Liver (tissue), 9 donors: ENCODE measurements around the gene ANKRD10. TPM values are rescaled to one million over a fixed set of nuclear protein-coding genes. Genes with fewer than 3 reads are reported as not detected.

ENCODE experiments used
- DNase-seq: peaks from one replicate; pipeline ENCODE4 v3.0.0-alpha.2; 2017; ENCODE audit warnings: low spot score
- H3K27ac ChIP-seq, 2 donors: one replicate each; pipeline ENCODE4 v1.7.0; 2013; ENCODE audit warnings: inconsistent platforms in 2 of 2, low read length in 2 of 2, control low read depth in 1 of 2, low read depth in 1 of 2, mild to moderate bottlenecking in 1 of 2
- H3K27me3 ChIP-seq, 4 donors: one replicate each; pipeline versions ENCODE4 v1.6.1 to v1.7.0; 2013; ENCODE audit warnings: low read length in 3 of 4, inconsistent platforms in 1 of 4, mild to moderate bottlenecking in 1 of 4, moderate library complexity in 1 of 4; ENCODE audit not compliant: control insufficient read depth in 4 of 4, insufficient read depth in 4 of 4
- H3K36me3 ChIP-seq, 4 donors: one replicate each; pipeline versions ENCODE4 v1.6.1 to v1.7.0; 2013; ENCODE audit warnings: low read length in 3 of 4, mild to moderate bottlenecking in 3 of 4, low read depth in 1 of 4, moderate library complexity in 1 of 4; ENCODE audit not compliant: control insufficient read depth in 4 of 4, insufficient read depth in 3 of 4
- H3K4me1 ChIP-seq, 4 donors: one replicate each; pipeline versions ENCODE4 v1.6.1 to v1.7.0; 2013; ENCODE audit warnings: low read length in 3 of 4, mild to moderate bottlenecking in 3 of 4, moderate library complexity in 1 of 4; ENCODE audit not compliant: control insufficient read depth in 4 of 4, insufficient read depth in 4 of 4
- H3K4me3 ChIP-seq, 3 donors: one replicate each; pipeline versions ENCODE4 v1.6.1 to v1.7.0; 2013; ENCODE audit warnings: low read length in 3 of 3, control low read depth in 1 of 3, low read depth in 1 of 3, mild to moderate bottlenecking in 1 of 3
- H3K9ac ChIP-seq, 2 donors: one replicate each; pipeline ENCODE4 v1.7.0; 2013; ENCODE audit warnings: low read length in 2 of 2, mild to moderate bottlenecking in 2 of 2, moderate library complexity in 2 of 2, control low read depth in 1 of 2, low read depth in 1 of 2
- H3K9me3 ChIP-seq, 4 donors: one replicate each; pipeline versions ENCODE4 v1.6.1 to v1.7.0; 2013; ENCODE audit warnings: low read length in 3 of 4; ENCODE audit not compliant: control insufficient read depth in 4 of 4
- CTCF ChIP-seq: fragments of 150-350 bp; IDR thresholded peaks from 2 replicates; pipeline ENCODE4 v1.5.1; 2017; ENCODE audit warnings: improper control_type of control experiment, low read depth, low read length; ENCODE audit not compliant: missing input control
- HNF4A ChIP-seq, 2 donors: conservative IDR thresholded peaks; 2 replicates each; pipeline ENCODE4 v1.6.1; 2016; ENCODE audit warnings: antibody characterized with exemption in 2 of 2, mild to moderate bottlenecking in 2 of 2
- HNF4G ChIP-seq: IDR thresholded peaks from 2 replicates; pipeline ENCODE4 v1.6.1; 2016; ENCODE audit warnings: antibody characterized with exemption
- NR2F2 ChIP-seq: IDR thresholded peaks from 2 replicates; pipeline ENCODE4 v1.6.1; 2016; ENCODE audit warnings: antibody characterized with exemption
- RAD21 ChIP-seq, 2 donors: IDR thresholded peaks; 2 replicates each; pipeline ENCODE4 v1.6.1; 2016; ENCODE audit warnings: antibody characterized with exemption in 2 of 2, mild to moderate bottlenecking in 2 of 2
- WGBS: extraction: QIAGEN DNeasy Blood & Tissue Kit; methylation state at CpG from one replicate; pipeline ENCODE4 v1.1.7; 2013; 5-methylcytosine and 5-hydroxymethylcytosine counted together
- polyA plus RNA-seq, 2 donors: library from polyadenylated mRNA; stranded (reverse) in 1 of 2; unstranded in 1 of 2; fragments of 200-250 nt in 1 of 2; fragments of >200 nt in 1 of 2; fragmentation: Nextera tagmentation in 1 of 2; extraction: Ambion mirVana in 1 of 2; gene quantifications; one replicate each; pipeline versions ENCODE4 v1.2.1 to v1.2.3, GENCODE V29; 2013 to 2015
- total RNA-seq, 2 donors: library from RNA; depleted of rRNA; stranded (reverse); fragments of >200 nt; gene quantifications; one replicate each; pipeline ENCODE4 v1.2.3, GENCODE V29; 2014
- donor health status: healthy.
- donor health status: healthy.
- donor health status: healthy.
- donor health status: healthy.
- donor health status: healthy.

ANKRD10 gene
- total and polyA plus RNA-seq, 4 donors: 18.8 to 74.1 (median 52.9) TPM

GRCh38 chr13:110944121-110944967, 29.5 kb upstream of the ANKRD10 start:
- Histone ChIP-seq H3K9ac (no peak overlapping the region), H3K27me3 (peaks cover 0 to 3% (median 0%) of the 10 kb centered on the region in 4 donors), H3K36me3 (no peaks in the 10 kb centered on the region), H3K4me3 (no peak overlapping the region), H3K4me1 (no peaks in the 10 kb centered on the region), H3K27ac (no peak overlapping the region), H3K9me3 (no peaks in the 10 kb centered on the region)
- DNase-seq: no peak
- TF ChIP-seq CTCF (peak; percentile 30), HNF4A (conservative IDR thresholded peaks at IDR 0.05) (no peak), RAD21 (IDR thresholded peaks at IDR 0.05) (peak; percentile 68 to 79)
- WGBS: 58% methylated on average over 8 of the region's 8 CpGs

- TF ChIP-seq HNF4G: no peak
- no peak overlapping the region for H3K9ac ChIP-seq
- no peaks in the 10 kb centered on the region for H3K9me3 ChIP-seq
- no peak overlapping the region for H3K4me3 ChIP-seq
- no peaks in the 10 kb centered on the region for H3K4me1 ChIP-seq
- H3K27ac ChIP-seq: no peak overlapping the region
- 79% methylated on average over 4 of the region's 4 CpGs for WGBS
- H3K36me3 ChIP-seq: no peaks in the 10 kb centered on the region
- DNase-seq: no peak
- no peaks in the 10 kb centered on the region for H3K27me3 ChIP-seq
These were observed 27.5 kb upstream of the ANKRD10 start for GRCh38 chr13:110942248-110942981.

- Histone ChIP-seq H3K27me3 (no peaks in the 10 kb centered on the region), H3K27ac (no peak overlapping the region), H3K9ac (no peak overlapping the region), H3K9me3 (peaks cover 0 to 3% (median 2%) of the 10 kb centered on the region in 4 donors), H3K36me3 (no peaks in the 10 kb centered on the region), H3K4me3 (no peak overlapping the region), H3K4me1 (no peaks in the 10 kb centered on the region)
- DNase-seq: no peak
- 75% methylated on average over 13 of the region's 13 CpGs for WGBS
- no peak for TF ChIP-seq RAD21 (IDR thresholded peaks at IDR 0.05)
- TF ChIP-seq CTCF: no peak
- TF ChIP-seq NR2F2: no peak
These were observed 24.0 kb upstream of the ANKRD10 start for GRCh38 chr13:110938662-110939421.
